PC-3 (cell line): ENCODE measurements around the gene SPACA5B. TPM values are rescaled to one million over a fixed set of nuclear protein-coding genes. Genes with fewer than 3 reads are reported as not detected.
"Not testable (repeated sequence)": the region's sequence is repeated elsewhere in the genome, so short reads cannot be mapped to it uniquely, and the experiment has no call there.

Experiments
- ATAC-seq: fragments of 200-7000 bp; cut with Tn5 transposase; 2 replicates; pipeline ENCODE4 v1.9.1; 2020; ENCODE audit warnings: mild to moderate bottlenecking, moderate library complexity
- BruUV-seq: library from RNA; stranded (reverse); fragments of 400-500 nt; replicated peaks from 2 replicates; lab custom pipeline; 2021; lab: Mats Ljungman, UMichigan
- CTCF ChIA-PET: fragments of 300-600 bp; sonication (Branson Sonifier 250); formaldehyde crosslinking; loops from one replicate; lab custom pipeline; 2022; ENCODE audit warnings: antibody characterized with exemption; lab: Charles Lee
- POLR2A ChIA-PET: fragments of 300-600 bp; sonication (Branson Sonifier 250); formaldehyde crosslinking; loops from one replicate; lab custom pipeline; 2022; ENCODE audit warnings: antibody characterized with exemption; ENCODE audit not compliant: unreplicated experiment; lab: Charles Lee
- DNase-seq: peaks from one replicate; pipeline ENCODE4 v3.0.0-alpha.2; 2015
- H2AFZ ChIP-seq: fragments of 300-600 bp; sonication (generic); 2 replicates; pipeline ENCODE4 v1.6.0; 2016; ENCODE audit warnings: antibody characterized with exemption, low read length
- H3F3A ChIP-seq: fragments of 300-600 bp; sonication (generic); one replicate; pipeline ENCODE4 v1.6.0; 2017; ENCODE audit warnings: antibody characterized with exemption, low read length, control low read depth, mild to moderate bottlenecking; ENCODE audit not compliant: unreplicated experiment
- H3K27ac ChIP-seq: fragments of 300-600 bp; sonication (generic); 2 replicates; pipeline ENCODE4 v1.5.1; 2016; ENCODE audit warnings: mild to moderate bottlenecking, low read length
- H3K27me3 ChIP-seq: fragments of 300-600 bp; sonication (generic); 2 replicates; pipeline ENCODE4 v1.6.1; 2016; ENCODE audit warnings: low read length, mixed read lengths
- H3K36me3 ChIP-seq: fragments of 300-600 bp; sonication (generic); 2 replicates; pipeline ENCODE4 v1.6.1; 2016; ENCODE audit warnings: low read depth, mixed run types, low read length, mixed read lengths
- H3K4me1 ChIP-seq: fragments of 300-600 bp; sonication (generic); 2 replicates; pipeline ENCODE4 v1.5.1; 2016; ENCODE audit warnings: low read length; ENCODE audit not compliant: insufficient read depth
- H3K4me2 ChIP-seq: fragments of 300-600 bp; sonication (generic); 2 replicates; pipeline ENCODE4 v1.6.0; 2016; ENCODE audit warnings: low read length
- H3K4me3 ChIP-seq: fragments of 300-600 bp; sonication (generic); 2 replicates; pipeline ENCODE4 v1.5.1; 2016; ENCODE audit warnings: mild to moderate bottlenecking, low read length, mixed read lengths
- H3K79me2 ChIP-seq: fragments of 300-600 bp; sonication (generic); 2 replicates; pipeline ENCODE4 v1.6.1; 2017; ENCODE audit warnings: low read length, mixed read lengths
- H3K9ac ChIP-seq: fragments of 300-600 bp; sonication (generic); 2 replicates; pipeline ENCODE4 v1.6.0; 2016; ENCODE audit warnings: mild to moderate bottlenecking, low read length
- H3K9me2 ChIP-seq: fragments of 300-600 bp; sonication (generic); replicated peaks from 2 replicates; pipeline ENCODE4 v1.6.1; 2016; ENCODE audit warnings: mixed run types, low read length, mixed read lengths
- H3K9me3 ChIP-seq: fragments of 300-600 bp; sonication (generic); 2 replicates; pipeline ENCODE4 v1.6.1; 2016; ENCODE audit warnings: low read length, mixed read lengths
- H4K20me1 ChIP-seq: fragments of 300-600 bp; sonication (generic); 2 replicates; pipeline ENCODE4 v1.6.1; 2016; ENCODE audit warnings: low read length, mixed read lengths
- EZH2 ChIP-seq: fragments of 300-600 bp; sonication (generic); IDR thresholded peaks from one replicate; pipeline ENCODE4 v1.6.1; 2017; ENCODE audit warnings: antibody characterized with exemption, mild to moderate bottlenecking, low read length; ENCODE audit not compliant: unreplicated experiment
- EZH2phosphoT487 ChIP-seq: fragments of 300-600 bp; sonication (generic); IDR thresholded peaks from 2 replicates; pipeline ENCODE4 v1.6.1; 2018; ENCODE audit warnings: mild to moderate bottlenecking, antibody characterized with exemption, low read length, borderline replicate concordance
- intact Hi-C: fragments of 100-400 bp; cut with micrococcal nuclease; formaldehyde crosslinking; loops from 2 replicates; pipeline ENCODE4 v1.9.0; 2023
- total RNA-seq: library from RNA; depleted of rRNA; stranded (reverse); fragments of >200 nt; gene quantifications from 2 replicates; pipeline ENCODE4 v1.2.3, GENCODE V29; 2014
- TF ChIP-seq, protein P1 (sequence below): fragments of 300-600 bp; sonication (generic); conservative IDR thresholded peaks from 2 replicates; pipeline ENCODE4 v1.5.1; 2017; ENCODE audit warnings: antibody characterized with exemption, low read depth, mild to moderate bottlenecking, low read length

Gene SPACA5B
- total RNA-seq, 1 experiment from 2014 or later = not detected

DNA sequence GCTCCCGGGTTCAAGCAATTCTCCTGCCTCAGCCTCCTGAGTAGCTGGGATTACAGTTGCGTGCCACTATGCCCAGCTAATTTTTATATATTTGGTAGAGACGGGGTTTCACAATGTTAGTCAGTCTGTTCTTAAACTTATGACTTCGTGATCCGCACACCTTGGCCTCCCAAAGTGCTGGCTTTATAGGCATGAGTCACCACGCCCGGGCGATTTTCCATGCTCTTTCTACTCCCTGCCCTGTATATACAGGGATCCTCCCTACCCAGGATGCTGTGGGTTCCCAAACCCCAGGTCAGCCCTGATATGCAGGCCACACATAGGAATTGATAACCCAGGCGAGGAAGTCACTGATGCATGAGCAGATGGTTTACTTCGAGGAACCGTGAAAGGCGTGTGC lies 34.8 kb downstream of the SPACA5B start:
- Histone ChIP-seq H4K20me1 (no peaks in the 10 kb centered on the region), H3K27me3 (no peaks in the 10 kb centered on the region), H3K9ac (peak overlapping the region; percentile 66), H3K9me3 (no peaks in the 10 kb centered on the region), H3K4me3 (no peak overlapping the region), H3K4me1 (peaks cover 17% of the 10 kb centered on the region), H3K27ac (peak overlapping the region; percentile 90), H3K36me3 (no peaks in the 10 kb centered on the region), H3K79me2 (no peaks in the 10 kb centered on the region), H3F3A (no peaks in the 10 kb centered on the region), H2AFZ (no peak overlapping the region), H3K9me2 (no peaks in the 10 kb centered on the region), H3K4me2 (peak overlapping the region; percentile 59)
- TF ChIP-seq EZH2 = no peak
- TF ChIP-seq, protein P1, sequence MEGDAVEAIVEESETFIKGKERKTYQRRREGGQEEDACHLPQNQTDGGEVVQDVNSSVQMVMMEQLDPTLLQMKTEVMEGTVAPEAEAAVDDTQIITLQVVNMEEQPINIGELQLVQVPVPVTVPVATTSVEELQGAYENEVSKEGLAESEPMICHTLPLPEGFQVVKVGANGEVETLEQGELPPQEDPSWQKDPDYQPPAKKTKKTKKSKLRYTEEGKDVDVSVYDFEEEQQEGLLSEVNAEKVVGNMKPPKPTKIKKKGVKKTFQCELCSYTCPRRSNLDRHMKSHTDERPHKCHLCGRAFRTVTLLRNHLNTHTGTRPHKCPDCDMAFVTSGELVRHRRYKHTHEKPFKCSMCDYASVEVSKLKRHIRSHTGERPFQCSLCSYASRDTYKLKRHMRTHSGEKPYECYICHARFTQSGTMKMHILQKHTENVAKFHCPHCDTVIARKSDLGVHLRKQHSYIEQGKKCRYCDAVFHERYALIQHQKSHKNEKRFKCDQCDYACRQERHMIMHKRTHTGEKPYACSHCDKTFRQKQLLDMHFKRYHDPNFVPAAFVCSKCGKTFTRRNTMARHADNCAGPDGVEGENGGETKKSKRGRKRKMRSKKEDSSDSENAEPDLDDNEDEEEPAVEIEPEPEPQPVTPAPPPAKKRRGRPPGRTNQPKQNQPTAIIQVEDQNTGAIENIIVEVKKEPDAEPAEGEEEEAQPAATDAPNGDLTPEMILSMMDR = no peak
- no peak for TF ChIP-seq EZH2phosphoT487
- no TSS peak for BruUV-seq
- ChIA-PET POLR2A (no interaction called here), CTCF (no interaction called here)
- ATAC-seq (peak; percentile 99), DNase-seq (peak; percentile 90)
- intact Hi-C loops = loop anchor here (1.0 kb wide), 1 partner anchor 79 kb away; no protein-coding TSS in a partner anchor

DNA sequence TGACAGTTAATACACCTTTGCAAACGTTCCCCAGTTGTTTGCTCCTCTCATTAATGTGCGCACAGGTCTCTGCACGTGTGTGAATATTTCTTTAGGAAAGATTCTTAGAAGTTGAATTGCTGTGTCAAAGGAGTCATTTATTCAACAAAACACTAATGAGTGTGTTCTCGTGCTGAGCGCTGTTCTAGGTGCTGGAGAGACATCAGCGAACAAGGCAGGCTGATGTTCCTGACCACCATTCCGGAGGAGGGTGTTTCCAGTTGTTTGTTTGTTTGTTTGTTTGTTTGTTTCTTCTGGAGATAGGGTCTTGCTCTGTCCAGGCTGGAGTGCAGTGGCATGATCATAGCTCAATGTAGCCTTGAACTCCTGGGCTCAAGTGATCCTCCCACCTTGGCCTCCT lies 35.9 kb downstream of the SPACA5B start:
- intact Hi-C loops, H3K27me3 ChIP-seq, BruUV-seq, H4K20me1 ChIP-seq, POLR2A ChIA-PET, H3K4me3 ChIP-seq, H3K4me2 ChIP-seq, DNase-seq, H3K9me2 ChIP-seq, H3K36me3 ChIP-seq, H2AFZ ChIP-seq, H3K79me2 ChIP-seq, H3K9me3 ChIP-seq, CTCF ChIA-PET, ATAC-seq, H3F3A ChIP-seq: not testable (repeated sequence)
- Histone ChIP-seq H3K9ac (peak overlapping the region; percentile 22; the same call in 1 of the 2 replicates), H3K4me1 (peaks cover 17% of the 10 kb centered on the region), H3K27ac (peak overlapping the region; percentile 90)

DNA sequence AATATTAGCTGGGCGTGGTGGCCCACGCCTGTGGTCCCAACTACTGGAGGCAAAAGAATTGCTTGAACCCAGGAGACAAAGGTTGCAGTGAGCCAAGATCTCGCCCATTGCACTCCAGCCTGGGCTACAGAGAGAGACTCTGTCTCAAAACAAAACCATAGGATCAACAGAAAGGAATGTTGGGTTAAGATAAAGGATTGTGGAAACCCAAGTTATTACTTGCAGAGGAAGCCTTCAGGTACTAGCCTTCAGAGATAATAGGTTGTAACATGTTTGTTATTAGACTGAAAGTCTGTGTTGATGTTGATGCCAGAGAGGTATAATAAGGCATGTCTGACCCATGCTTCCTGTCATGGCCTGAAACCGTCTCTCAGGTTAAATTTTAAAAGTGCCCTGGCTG lies 49.3 kb downstream of the SPACA5B start:
- no peak overlapping the region for H3K4me3 ChIP-seq
- ATAC-seq (no peak), DNase-seq (no peak)
- no peaks in the 10 kb centered on the region for H3K4me1 ChIP-seq
- no peaks in the 10 kb centered on the region for H3K9me3 ChIP-seq
- BruUV-seq = no TSS peak
- no peak overlapping the region for H2AFZ ChIP-seq
- TF ChIP-seq EZH2phosphoT487 (no peak), EZH2 (no peak)
- TF ChIP-seq, protein P1 = no peak
- intact Hi-C loops = no loop called here
- no peak overlapping the region for H3K27ac ChIP-seq
- no peaks in the 10 kb centered on the region for H3K36me3 ChIP-seq
- H3K27me3 ChIP-seq = no peaks in the 10 kb centered on the region
- H3K4me2 ChIP-seq = no peak overlapping the region
- no peaks in the 10 kb centered on the region for H3F3A ChIP-seq
- no peaks in the 10 kb centered on the region for H3K9me2 ChIP-seq
- H3K9ac ChIP-seq = no peak overlapping the region
- ChIA-PET CTCF (no interaction called here), POLR2A (no interaction called here)
- H3K79me2 ChIP-seq = no peaks in the 10 kb centered on the region
- no peaks in the 10 kb centered on the region for H4K20me1 ChIP-seq
